ENCODE results near the gene POSTN. TPM values are rescaled to one million over a fixed set of nuclear protein-coding genes. Genes with fewer than 3 reads are reported as not detected.

POSTN gene
- total RNA-seq, 1 experiment from 2014 or later = not detected

DNA sequence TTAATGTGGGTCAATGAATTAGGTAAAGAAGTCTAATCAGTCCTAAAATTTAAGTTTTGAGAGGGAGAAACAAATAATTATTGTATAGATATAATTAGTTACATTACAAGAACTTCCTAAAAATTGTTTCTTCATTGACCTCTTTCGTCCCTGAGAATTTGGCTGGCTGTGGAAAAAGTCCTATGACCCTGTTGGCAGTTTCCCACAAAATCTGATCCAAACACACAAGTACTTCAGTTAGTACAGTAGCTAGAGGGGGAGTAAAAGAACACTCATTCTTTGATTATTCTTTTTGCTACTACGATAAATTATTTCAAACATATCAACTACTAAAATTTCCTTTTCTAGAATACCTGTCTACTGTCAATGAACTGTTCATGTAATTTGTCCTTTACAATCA lies 11.3 kb downstream of the POSTN start:
- BruUV-seq (replicated peaks) = no TSS peak
- Mint-ChIP-seq H3K27me3 (ENCODE audit: unreplicated experiment) (no peaks in the 10 kb centered on the region), H3K4me1 (ENCODE audit: low read depth, unreplicated experiment) (no peaks in the 10 kb centered on the region), H3K9me3 (ENCODE audit: low read depth, unreplicated experiment) (no peaks in the 10 kb centered on the region), H3K27ac (ENCODE audit: unreplicated experiment) (no peak overlapping the region), H3K4me3 (ENCODE audit: low read depth, unreplicated experiment) (no peak overlapping the region), H3K36me3 (ENCODE audit: insufficient read depth, unreplicated experiment) (no peaks in the 10 kb centered on the region)
- DNase-seq = no peak
- CTCF ChIA-PET = no interaction called here
- no peak for TF ChIP-seq CTCF (IDR thresholded peaks at IDR 0.05; ENCODE audit: unreplicated experiment)
- intact Hi-C loops (cut with micrococcal nuclease; ENCODE audit: unreplicated experiment) = no loop called here

DNA sequence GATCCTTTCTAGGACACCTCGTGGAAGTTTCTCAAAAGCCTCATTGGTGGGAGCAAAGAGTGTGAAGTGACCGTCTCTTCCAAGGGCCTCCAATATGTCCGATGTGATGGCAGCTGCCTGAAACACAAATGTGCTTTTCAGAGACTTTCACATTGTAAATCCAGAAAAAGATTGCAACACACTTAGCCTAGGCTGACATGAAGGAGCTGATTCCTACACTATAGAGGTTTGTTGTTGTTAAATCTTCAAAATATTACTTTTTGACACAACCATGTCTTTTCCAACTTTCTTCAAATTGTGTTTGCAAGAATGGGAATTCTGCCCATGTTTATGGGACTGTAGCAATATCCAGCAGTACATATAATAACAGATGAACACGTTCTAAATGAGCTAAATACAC lies 12.4 kb downstream of the POSTN start:
- no peak overlapping the region for H3K27ac Mint-ChIP-seq (ENCODE audit: unreplicated experiment)
- no peak for DNase-seq
- no TSS peak for BruUV-seq (replicated peaks)
- intact Hi-C loops (cut with micrococcal nuclease; ENCODE audit: unreplicated experiment) = no loop called here
- no peaks in the 10 kb centered on the region for H3K4me1 Mint-ChIP-seq (ENCODE audit: low read depth, unreplicated experiment)
- H3K36me3 Mint-ChIP-seq (ENCODE audit: insufficient read depth, unreplicated experiment) = no peaks in the 10 kb centered on the region
- no peaks in the 10 kb centered on the region for H3K27me3 Mint-ChIP-seq (ENCODE audit: unreplicated experiment)
- no peak for TF ChIP-seq CTCF (IDR thresholded peaks at IDR 0.05; ENCODE audit: unreplicated experiment)
- H3K4me3 Mint-ChIP-seq (ENCODE audit: low read depth, unreplicated experiment) = no peak overlapping the region
- H3K9me3 Mint-ChIP-seq (ENCODE audit: low read depth, unreplicated experiment) = no peaks in the 10 kb centered on the region
- CTCF ChIA-PET = no interaction called here

- Mint-ChIP-seq H3K4me1 (ENCODE audit: low read depth, unreplicated experiment) (no peaks in the 10 kb centered on the region), H3K4me3 (ENCODE audit: low read depth, unreplicated experiment) (no peak overlapping the region), H3K9me3 (ENCODE audit: low read depth, unreplicated experiment) (no peaks in the 10 kb centered on the region), H3K27ac (ENCODE audit: unreplicated experiment) (no peak overlapping the region), H3K27me3 (ENCODE audit: unreplicated experiment) (no peaks in the 10 kb centered on the region), H3K36me3 (ENCODE audit: insufficient read depth, unreplicated experiment) (no peaks in the 10 kb centered on the region)
- no peak for DNase-seq
- no TSS peak for BruUV-seq (replicated peaks)
- TF ChIP-seq CTCF (IDR thresholded peaks at IDR 0.05; ENCODE audit: unreplicated experiment) = no peak
- CTCF ChIA-PET = no interaction called here
- intact Hi-C loops (cut with micrococcal nuclease; ENCODE audit: unreplicated experiment) = no loop called here
These were observed 13.0 kb downstream of the POSTN start for GRCh38 chr13:37585541-37585940.

DNA sequence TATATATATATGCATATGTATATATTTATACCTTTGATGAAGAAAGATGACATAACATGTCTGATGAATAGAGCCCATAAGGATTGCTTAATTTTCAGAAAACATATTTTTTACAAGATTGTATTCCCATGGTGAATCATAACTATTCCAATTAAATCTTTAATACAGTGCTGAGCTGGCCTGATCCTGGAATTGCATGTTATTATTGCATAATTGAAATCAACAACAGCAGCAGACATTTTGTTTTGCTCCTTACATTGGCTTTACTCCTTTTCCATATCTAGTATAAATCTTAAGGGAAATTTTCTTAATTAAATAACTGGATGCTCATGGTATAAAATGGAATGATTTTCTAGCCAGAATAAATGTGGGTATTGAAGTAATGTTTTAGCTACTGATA lies 22.0 kb downstream of the POSTN start:
- TF ChIP-seq CTCF (IDR thresholded peaks at IDR 0.05; ENCODE audit: unreplicated experiment) = no peak
- no peak for DNase-seq
- no peak overlapping the region for H3K27ac Mint-ChIP-seq (ENCODE audit: unreplicated experiment)
- no peak overlapping the region for H3K4me3 Mint-ChIP-seq (ENCODE audit: low read depth, unreplicated experiment)
- no TSS peak for BruUV-seq (replicated peaks)
- no peaks in the 10 kb centered on the region for H3K27me3 Mint-ChIP-seq (ENCODE audit: unreplicated experiment)
- H3K4me1 Mint-ChIP-seq (ENCODE audit: low read depth, unreplicated experiment) = no peaks in the 10 kb centered on the region
- no peaks in the 10 kb centered on the region for H3K9me3 Mint-ChIP-seq (ENCODE audit: low read depth, unreplicated experiment)
- intact Hi-C loops (cut with micrococcal nuclease; ENCODE audit: unreplicated experiment) = no loop called here
- H3K36me3 Mint-ChIP-seq (ENCODE audit: insufficient read depth, unreplicated experiment) = no peaks in the 10 kb centered on the region
- CTCF ChIA-PET = interaction anchor here (0.6 kb wide), 1 partner anchor 20 kb away, joined by 3 read pairs; no protein-coding TSS in a partner anchor
